ENCODE data around the gene DPH1.

DNA sequence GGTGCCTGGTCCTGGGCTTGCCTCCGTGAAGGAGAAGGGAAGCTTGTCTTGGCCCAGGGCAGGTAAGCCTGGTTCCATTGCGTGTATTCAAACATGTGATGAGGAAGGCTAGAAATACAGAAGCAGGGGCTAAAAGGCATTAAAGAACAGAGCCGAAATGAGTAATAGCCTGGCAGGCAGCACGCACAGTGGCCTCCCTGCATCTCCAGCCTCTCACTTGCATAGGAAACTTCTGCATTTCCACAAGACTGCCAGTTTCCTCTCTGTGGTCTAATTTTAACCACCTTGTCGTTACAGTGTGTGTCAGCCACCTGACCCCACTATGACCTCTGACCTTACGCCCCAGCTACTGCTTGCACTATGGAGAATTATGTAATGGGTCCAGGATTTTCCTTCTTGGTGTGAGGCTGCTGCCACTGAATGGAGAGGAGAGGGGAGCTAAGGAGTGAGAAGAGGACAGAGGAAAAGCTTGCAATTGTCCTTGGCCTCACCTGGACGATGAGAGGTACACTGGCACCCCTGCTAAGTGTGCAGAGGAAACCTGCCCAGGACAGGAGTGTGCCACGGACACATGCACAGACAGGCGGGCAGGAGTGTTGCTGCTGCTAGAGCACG lies 57.8 kb downstream of the DPH1 start:
- TF ChIP-seq CTCF (IDR thresholded peaks at IDR 0.05): no peak
- no peak for TF ChIP-seq POLR2A (IDR thresholded peaks at IDR 0.05; ENCODE audit: low read depth)
- TF ChIP-seq POLR2AphosphoS5 (IDR thresholded peaks at IDR 0.05): peak; percentile 40 to 43

All from esophagus muscularis mucosa (tissue), 3 donors.